ENCODE results near the gene GPX3.

- no peak for TF ChIP-seq POLR2A (IDR thresholded peaks at IDR 0.05)
- no peak for TF ChIP-seq CTCF (IDR thresholded peaks at IDR 0.05)
These were observed 4.3 kb downstream of the GPX3 start for GRCh38 chr5:151024440-151025249.

All from adrenal gland (tissue), 5 donors.